CD4-positive, alpha-beta T cell (primary cell): ENCODE results near the gene CACNA1B. TPM values are rescaled to one million over a fixed set of nuclear protein-coding genes. Genes with fewer than 3 reads are reported as not detected.

Experiments
- ATAC-seq: fragments of 200-7000 bp; cut with Tn5 transposase; one replicate; pipeline ENCODE4 v1.10.0; 2022; ENCODE audit warnings: mild to moderate bottlenecking; ENCODE audit not compliant: poor library complexity
- CTCF ChIA-PET: fragments of 350-600 bp; sonication (Branson Sonifier 250); formaldehyde crosslinking; loops from one replicate; lab custom pipeline; 2021; ENCODE audit warnings: antibody characterized with exemption, inconsistent platforms; lab: Charles Lee
- POLR2A ChIA-PET: fragments of 350-600 bp; sonication (Branson Sonifier 250); formaldehyde crosslinking; loops from one replicate; lab custom pipeline; 2021; ENCODE audit warnings: antibody characterized with exemption, inconsistent platforms; lab: Charles Lee
- DNase-seq, 14 experiments: peaks; one replicate each; pipeline ENCODE4 v3.0.0-alpha.2; 2013 to 2020; ENCODE audit warnings: mixed read lengths in 2 of 14
- H3K27ac ChIP-seq, 2 donors: one replicate each; pipeline versions ENCODE4 v1.5.1 to v1.7.0; 2013; ENCODE audit warnings: low read length in 2 of 2, low read depth in 1 of 2, mild to moderate bottlenecking in 1 of 2
- H3K27me3 ChIP-seq, 2 experiments: 1 replicate in 1 of 2; 2 replicates in 1 of 2; pipeline versions ENCODE4 v1.6.1 to v1.7.0; 2013; ENCODE audit warnings: low read length in 2 of 2, control low read depth in 1 of 2, mild to moderate bottlenecking in 1 of 2, moderate library complexity in 1 of 2; ENCODE audit not compliant: insufficient read depth in 2 of 2, control insufficient read depth in 1 of 2
- H3K36me3 ChIP-seq: one replicate; pipeline ENCODE4 v1.6.1; 2013; ENCODE audit warnings: low read length, control low read depth; ENCODE audit not compliant: insufficient read depth
- H3K4me1 ChIP-seq: one replicate; pipeline ENCODE4 v1.6.1; 2013; ENCODE audit warnings: low read length, control low read depth; ENCODE audit not compliant: insufficient read depth
- H3K4me3 ChIP-seq: one replicate; pipeline ENCODE4 v1.5.1; 2013; ENCODE audit warnings: mild to moderate bottlenecking, low read length, moderate library complexity
- H3K9me3 ChIP-seq, 2 experiments: 1 replicate in 1 of 2; 2 replicates in 1 of 2; pipeline versions ENCODE4 v1.6.1 to v1.7.0; 2013; ENCODE audit warnings: low read length in 2 of 2, mild to moderate bottlenecking in 2 of 2, control low read depth in 1 of 2, moderate library complexity in 1 of 2; ENCODE audit not compliant: control insufficient read depth in 1 of 2, insufficient read depth in 1 of 2
- H3K27ac Mint-ChIP-seq: one replicate; pipeline ENCODE4 v1.8.0; 2020; ENCODE audit warnings: mixed read lengths
- H3K27me3 Mint-ChIP-seq: one replicate; pipeline ENCODE4 v1.8.0; 2021; ENCODE audit warnings: mixed read lengths
- H3K36me3 Mint-ChIP-seq: one replicate; pipeline ENCODE4 v1.8.0; 2021; ENCODE audit warnings: low read depth, mixed read lengths
- H3K4me1 Mint-ChIP-seq: one replicate; pipeline ENCODE4 v1.8.0; 2021; ENCODE audit warnings: low read depth, mixed read lengths
- H3K4me3 Mint-ChIP-seq: one replicate; pipeline ENCODE4 v1.8.0; 2020; ENCODE audit warnings: mild to moderate bottlenecking, mixed read lengths
- H3K9me3 Mint-ChIP-seq: one replicate; pipeline ENCODE4 v1.8.0; 2020; ENCODE audit warnings: mixed read lengths
- intact Hi-C, 2 experiments: fragments of 100-400 bp; cut with DNase I in 1 of 2; cut with micrococcal nuclease in 1 of 2; formaldehyde crosslinking; loops; one replicate each; pipeline versions ENCODE4 v1.15.1 to v1.9.0; 2023 to 2025; cut with DNase I, micrococcal nuclease
- total RNA-seq, 174 experiments: library from RNA in 2 of 174; stranded (reverse) in 2 of 174; gene quantifications; one replicate each; pipeline ENCODE4 v1.2.3 and lab custom pipeline; 2021 to 2026
- TF ChIP-seq, protein P1 (sequence below): fragments of 200-600 bp; IDR thresholded peaks from one replicate; pipeline ENCODE4 v1.8.0; 2022; ENCODE audit warnings: antibody characterized with exemption, mild to moderate bottlenecking

Gene CACNA1B
- total RNA-seq, 2 experiments from 2014 or later: not detected

DNA sequence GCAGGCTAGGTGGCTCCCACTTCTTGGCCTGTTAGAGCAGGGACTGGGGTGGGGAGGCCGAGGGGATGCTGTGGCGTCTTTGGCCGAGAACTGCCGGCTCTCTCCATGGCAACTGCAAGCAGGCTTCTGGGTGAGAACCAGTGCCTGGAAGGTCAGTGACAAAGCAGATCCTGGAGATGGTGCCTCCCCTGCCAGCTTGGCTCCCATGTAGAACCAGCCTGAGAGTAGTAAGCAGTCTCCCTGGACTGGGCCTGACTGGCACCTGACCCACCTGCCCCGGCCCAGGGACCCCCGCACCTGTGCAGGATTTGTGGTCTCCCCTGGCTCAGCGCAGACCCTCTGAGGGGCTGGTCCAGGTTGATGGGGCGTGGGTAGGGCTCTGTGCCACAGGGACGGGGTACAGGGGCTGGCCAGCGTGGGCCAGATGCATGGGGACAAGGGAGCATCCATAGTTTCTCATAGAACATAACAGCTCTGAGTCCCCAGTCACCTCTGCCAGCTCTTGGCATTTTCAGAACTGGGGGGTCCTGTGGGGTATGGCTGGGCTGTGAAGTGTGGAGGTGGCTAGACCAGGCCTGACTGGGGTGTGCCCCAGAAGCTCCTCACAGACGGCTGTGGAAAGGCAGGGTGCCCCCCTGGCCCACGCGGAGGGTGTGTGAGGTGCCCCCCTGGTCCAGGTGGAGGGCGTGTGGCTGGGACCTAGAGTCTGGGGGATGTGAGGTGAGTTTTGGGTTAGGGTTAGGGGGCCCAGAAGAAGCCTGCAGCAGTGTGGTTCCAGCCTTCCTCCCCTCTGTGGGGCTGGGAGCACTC is 22.2 kb downstream of the CACNA1B start:
- intact Hi-C loops: no loop called here
- Mint-ChIP-seq H3K36me3 (no peaks in the 10 kb centered on the region), H3K4me1 (no peaks in the 10 kb centered on the region), H3K27ac (no peak overlapping the region), H3K9me3 (peaks cover 3% of the 10 kb centered on the region), H3K4me3 (no peak overlapping the region), H3K27me3 (peaks cover 18% of the 10 kb centered on the region)
- Histone ChIP-seq H3K4me3 (no peak overlapping the region), H3K36me3 (no peaks in the 10 kb centered on the region), H3K4me1 (no peaks in the 10 kb centered on the region), H3K9me3 (peaks cover 0 to 21% of the 10 kb centered on the region in 2 experiments), H3K27me3 (peaks cover 4 to 5% of the 10 kb centered on the region in 2 experiments), H3K27ac (no peak overlapping the region)
- POLR2A ChIA-PET: no interaction called here
- TF ChIP-seq, protein P1, sequence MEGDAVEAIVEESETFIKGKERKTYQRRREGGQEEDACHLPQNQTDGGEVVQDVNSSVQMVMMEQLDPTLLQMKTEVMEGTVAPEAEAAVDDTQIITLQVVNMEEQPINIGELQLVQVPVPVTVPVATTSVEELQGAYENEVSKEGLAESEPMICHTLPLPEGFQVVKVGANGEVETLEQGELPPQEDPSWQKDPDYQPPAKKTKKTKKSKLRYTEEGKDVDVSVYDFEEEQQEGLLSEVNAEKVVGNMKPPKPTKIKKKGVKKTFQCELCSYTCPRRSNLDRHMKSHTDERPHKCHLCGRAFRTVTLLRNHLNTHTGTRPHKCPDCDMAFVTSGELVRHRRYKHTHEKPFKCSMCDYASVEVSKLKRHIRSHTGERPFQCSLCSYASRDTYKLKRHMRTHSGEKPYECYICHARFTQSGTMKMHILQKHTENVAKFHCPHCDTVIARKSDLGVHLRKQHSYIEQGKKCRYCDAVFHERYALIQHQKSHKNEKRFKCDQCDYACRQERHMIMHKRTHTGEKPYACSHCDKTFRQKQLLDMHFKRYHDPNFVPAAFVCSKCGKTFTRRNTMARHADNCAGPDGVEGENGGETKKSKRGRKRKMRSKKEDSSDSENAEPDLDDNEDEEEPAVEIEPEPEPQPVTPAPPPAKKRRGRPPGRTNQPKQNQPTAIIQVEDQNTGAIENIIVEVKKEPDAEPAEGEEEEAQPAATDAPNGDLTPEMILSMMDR: no peak
- CTCF ChIA-PET: no interaction called here
- DNase-seq: no peak
- no peak for ATAC-seq

DNA sequence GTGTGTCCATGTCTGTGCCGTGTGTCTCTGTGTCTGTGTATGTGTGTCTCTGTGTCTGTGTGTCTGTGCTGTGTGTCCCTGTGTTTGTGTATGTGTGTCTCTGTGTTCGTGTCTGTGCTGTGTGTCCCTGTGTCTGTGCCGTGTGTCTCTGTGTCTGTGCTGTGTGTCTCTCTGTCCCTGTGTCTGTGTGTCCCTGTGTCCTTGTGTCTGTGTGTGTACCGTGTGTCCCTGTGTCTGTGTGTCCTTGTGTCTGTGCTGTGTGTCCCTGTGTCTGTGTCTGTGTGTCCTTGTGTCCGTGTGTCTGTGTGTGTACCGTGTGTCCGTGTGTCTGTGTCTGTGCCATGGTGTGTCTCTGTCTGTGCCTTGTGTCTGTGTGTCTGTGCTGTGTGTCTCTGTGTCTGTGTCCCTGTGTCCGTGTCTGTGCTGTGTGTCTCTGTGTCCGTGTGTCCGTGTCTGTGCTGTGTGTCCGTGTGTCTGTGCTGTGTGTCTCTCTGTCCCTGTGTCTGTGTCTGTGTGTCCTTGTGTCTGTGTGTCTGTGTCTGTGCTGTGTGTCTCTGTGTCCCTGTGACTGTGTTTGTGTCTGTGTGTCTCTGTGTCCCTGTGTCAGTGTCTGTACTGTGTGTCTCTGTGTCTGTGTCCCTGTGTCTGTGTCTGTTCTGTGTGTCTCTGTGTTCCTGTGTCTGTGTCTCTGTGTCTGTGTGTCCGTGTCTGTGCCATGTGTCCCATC is 23.2 kb downstream of the CACNA1B start:
- POLR2A ChIA-PET: no interaction called here
- no peak overlapping the region for H3K27ac Mint-ChIP-seq
- no peaks in the 10 kb centered on the region for H3K36me3 ChIP-seq
- CTCF ChIA-PET: no interaction called here
- peaks cover 0 to 21% of the 10 kb centered on the region in 2 experiments for H3K9me3 ChIP-seq
- ATAC-seq: no peak
- no peak overlapping the region for H3K27ac ChIP-seq
- intact Hi-C loops: no loop called here
- H3K4me1 ChIP-seq: no peaks in the 10 kb centered on the region
- no peaks in the 10 kb centered on the region for H3K36me3 Mint-ChIP-seq
- H3K27me3 Mint-ChIP-seq: peaks cover 19% of the 10 kb centered on the region
- peaks cover 4 to 5% of the 10 kb centered on the region in 2 experiments for H3K27me3 ChIP-seq
- TF ChIP-seq, protein P1: no peak
- H3K4me1 Mint-ChIP-seq: no peaks in the 10 kb centered on the region
- DNase-seq: no peak
- H3K4me3 Mint-ChIP-seq: no peak overlapping the region
- H3K4me3 ChIP-seq: no peak overlapping the region
- H3K9me3 Mint-ChIP-seq: peaks cover 3% of the 10 kb centered on the region

GRCh38 chr9:137902646-137903045 is 25.1 kb downstream of the CACNA1B start:
- Mint-ChIP-seq H3K9me3 (peaks cover 3% of the 10 kb centered on the region), H3K4me3 (no peak overlapping the region), H3K27ac (no peak overlapping the region), H3K4me1 (no peaks in the 10 kb centered on the region), H3K27me3 (peaks cover 26% of the 10 kb centered on the region), H3K36me3 (no peaks in the 10 kb centered on the region)
- H3K4me1 ChIP-seq: no peaks in the 10 kb centered on the region
- ChIA-PET POLR2A (no interaction called here), CTCF (no interaction called here)
- intact Hi-C loops: no loop called here
- ATAC-seq (no peak), DNase-seq (no peak)
- peaks cover 4 to 5% of the 10 kb centered on the region in 2 experiments for H3K27me3 ChIP-seq
- no peak overlapping the region for H3K27ac ChIP-seq
- no peaks in the 10 kb centered on the region for H3K36me3 ChIP-seq
- peaks cover 0 to 21% of the 10 kb centered on the region in 2 experiments for H3K9me3 ChIP-seq
- no peak overlapping the region for H3K4me3 ChIP-seq
- TF ChIP-seq, protein P1: no peak
